ENCODE data around the gene PATJ.

PATJ gene

DNA sequence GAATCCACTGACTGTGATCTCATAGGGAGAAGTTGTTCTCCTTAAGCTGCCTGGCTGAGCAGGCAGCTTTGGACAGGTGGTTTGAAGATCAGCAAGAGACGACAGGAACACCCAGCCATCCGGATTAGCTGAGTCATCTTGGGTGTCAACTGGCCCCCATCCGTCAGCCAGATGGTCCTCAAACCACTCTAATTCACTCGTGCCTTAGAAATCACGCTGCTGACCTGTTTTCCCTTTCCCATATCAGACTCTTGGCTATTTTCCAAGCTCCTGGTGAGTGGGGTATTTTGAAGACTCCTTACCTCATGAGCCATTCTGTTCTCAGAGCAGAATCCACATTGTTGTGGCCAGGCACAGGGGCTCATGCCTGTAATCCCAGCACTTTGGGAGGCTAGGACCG lies 303.3 kb downstream of the PATJ start:
- no peak overlapping the region for H3K4me3 ChIP-seq (ENCODE audit: control insufficient read depth, low read depth, low read length)
- TF ChIP-seq, protein P1, sequence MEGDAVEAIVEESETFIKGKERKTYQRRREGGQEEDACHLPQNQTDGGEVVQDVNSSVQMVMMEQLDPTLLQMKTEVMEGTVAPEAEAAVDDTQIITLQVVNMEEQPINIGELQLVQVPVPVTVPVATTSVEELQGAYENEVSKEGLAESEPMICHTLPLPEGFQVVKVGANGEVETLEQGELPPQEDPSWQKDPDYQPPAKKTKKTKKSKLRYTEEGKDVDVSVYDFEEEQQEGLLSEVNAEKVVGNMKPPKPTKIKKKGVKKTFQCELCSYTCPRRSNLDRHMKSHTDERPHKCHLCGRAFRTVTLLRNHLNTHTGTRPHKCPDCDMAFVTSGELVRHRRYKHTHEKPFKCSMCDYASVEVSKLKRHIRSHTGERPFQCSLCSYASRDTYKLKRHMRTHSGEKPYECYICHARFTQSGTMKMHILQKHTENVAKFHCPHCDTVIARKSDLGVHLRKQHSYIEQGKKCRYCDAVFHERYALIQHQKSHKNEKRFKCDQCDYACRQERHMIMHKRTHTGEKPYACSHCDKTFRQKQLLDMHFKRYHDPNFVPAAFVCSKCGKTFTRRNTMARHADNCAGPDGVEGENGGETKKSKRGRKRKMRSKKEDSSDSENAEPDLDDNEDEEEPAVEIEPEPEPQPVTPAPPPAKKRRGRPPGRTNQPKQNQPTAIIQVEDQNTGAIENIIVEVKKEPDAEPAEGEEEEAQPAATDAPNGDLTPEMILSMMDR (IDR thresholded peaks at IDR 0.05; ENCODE audit: control insufficient read depth, insufficient read depth, low read depth, low read length, missing control alignments): no peak
- DNase-seq (ENCODE audit: low read depth): no peak

DNA sequence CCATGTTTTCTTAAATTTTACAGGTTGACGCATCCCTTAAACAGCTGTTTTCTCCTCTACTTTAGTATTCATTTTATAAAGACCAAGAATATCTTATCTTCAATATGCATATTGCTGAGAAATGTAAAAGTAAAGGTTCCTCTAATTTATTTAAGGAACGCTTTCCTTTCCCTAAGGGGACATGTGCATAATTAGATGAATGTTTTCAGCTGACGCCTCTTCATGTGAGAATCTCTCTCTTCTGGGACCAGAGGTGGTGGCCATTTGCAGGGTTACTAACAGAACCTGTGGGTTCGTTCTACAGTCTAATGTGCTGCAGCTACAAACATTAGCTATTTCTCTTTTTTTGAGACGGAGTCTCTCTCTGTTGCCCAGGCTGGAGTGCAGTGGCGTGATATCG lies 304.6 kb downstream of the PATJ start:
- no peak overlapping the region for H3K4me3 ChIP-seq (ENCODE audit: control insufficient read depth, low read depth, low read length)
- DNase-seq (ENCODE audit: low read depth): no peak
- TF ChIP-seq, protein P1 (IDR thresholded peaks at IDR 0.05; ENCODE audit: control insufficient read depth, insufficient read depth, low read depth, low read length, missing control alignments): no peak

DNA sequence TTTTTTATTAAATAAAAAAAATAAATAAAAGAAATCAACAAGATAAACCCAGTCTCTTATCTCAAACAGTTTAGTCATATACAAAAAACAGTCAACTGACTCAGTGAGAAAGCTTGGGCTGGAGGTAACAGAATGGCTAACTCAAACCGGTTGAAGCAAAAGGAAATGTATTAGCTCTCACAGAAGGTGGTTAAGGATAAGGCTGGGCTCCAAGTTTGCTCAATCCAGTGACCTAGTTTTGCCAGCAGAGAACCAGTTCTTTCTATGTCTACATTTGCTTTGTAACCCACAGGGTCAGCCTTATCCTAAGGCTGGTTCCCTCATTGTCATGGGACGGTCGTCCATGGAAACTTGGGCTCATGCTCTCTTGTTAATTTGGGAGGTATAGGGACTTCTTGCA lies 307.9 kb downstream of the PATJ start:
- peak; percentile 3 for DNase-seq (ENCODE audit: low read depth)
- H3K4me3 ChIP-seq (ENCODE audit: control insufficient read depth, low read depth, low read length): no peak overlapping the region
- TF ChIP-seq, protein P1 (IDR thresholded peaks at IDR 0.05; ENCODE audit: control insufficient read depth, insufficient read depth, low read depth, low read length, missing control alignments): no peak

DNA sequence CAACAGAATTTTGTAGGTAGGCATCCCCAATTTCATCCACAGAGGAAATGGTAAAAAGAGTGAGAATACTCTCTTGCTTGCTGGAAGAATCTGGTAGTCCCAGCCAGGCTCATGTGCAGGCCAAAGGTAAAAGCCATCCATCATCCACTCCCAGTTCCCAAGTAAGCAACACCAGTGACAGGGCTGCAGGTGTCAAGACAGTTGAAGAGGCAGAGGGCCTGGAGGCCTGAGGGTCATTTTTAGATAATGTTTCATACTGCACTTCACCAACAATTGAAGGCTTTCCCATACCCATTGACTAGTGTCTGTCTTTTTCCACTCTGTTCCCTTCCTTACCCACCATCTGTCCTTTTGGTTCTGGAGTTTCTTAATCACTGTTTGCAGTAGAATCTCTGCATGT lies 310.7 kb downstream of the PATJ start:
- no peak for DNase-seq (ENCODE audit: low read depth)
- TF ChIP-seq, protein P1 (IDR thresholded peaks at IDR 0.05; ENCODE audit: control insufficient read depth, insufficient read depth, low read depth, low read length, missing control alignments): no peak
- no peak overlapping the region for H3K4me3 ChIP-seq (ENCODE audit: control insufficient read depth, low read depth, low read length)

DNA sequence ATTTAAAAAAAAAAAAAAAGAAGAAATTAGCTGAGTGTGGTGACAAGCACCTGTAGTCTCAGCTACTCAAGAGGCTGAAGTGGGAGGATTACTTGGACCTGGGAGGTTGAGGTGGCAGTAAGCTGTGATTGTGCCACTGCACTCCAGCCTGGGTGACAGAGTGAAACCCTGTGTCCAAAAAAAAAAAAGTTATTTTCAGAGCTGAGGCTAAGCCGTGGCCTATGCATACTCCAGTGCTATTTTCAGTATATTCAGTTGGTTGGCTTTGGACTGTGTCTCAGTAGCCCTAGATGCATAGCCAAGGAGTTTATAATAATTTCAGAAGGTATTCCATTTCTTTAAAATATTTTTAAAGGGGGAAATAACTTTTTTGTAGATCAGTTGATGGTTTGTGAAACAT lies 311.9 kb downstream of the PATJ start:
- TF ChIP-seq, protein P1 (IDR thresholded peaks at IDR 0.05; ENCODE audit: control insufficient read depth, insufficient read depth, low read depth, low read length, missing control alignments): no peak
- H3K4me3 ChIP-seq (ENCODE audit: control insufficient read depth, low read depth, low read length): no peak overlapping the region
- DNase-seq (ENCODE audit: low read depth): no peak

DNA sequence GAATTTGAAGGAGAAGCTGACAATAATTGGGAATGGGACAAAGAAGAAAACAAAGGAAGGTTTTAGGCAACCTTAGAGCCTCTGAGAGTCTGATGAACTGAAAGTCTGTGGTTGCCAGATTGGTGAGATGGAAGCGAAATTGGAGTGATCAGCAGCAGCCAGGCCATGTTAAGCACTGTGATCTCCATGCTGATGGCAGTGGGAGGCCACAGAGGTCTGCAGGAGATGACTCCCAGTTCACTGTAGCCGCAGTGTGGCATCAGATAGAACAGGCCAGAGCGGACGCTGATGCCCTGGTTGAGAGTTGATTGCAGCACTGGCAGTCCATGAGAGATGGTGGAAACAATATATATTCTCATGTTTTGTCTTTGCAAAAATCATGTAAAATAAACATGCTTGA lies 314.9 kb downstream of the PATJ start:
- no peak overlapping the region for H3K4me3 ChIP-seq (ENCODE audit: control insufficient read depth, low read depth, low read length)
- no peak for DNase-seq (ENCODE audit: low read depth)
- TF ChIP-seq, protein P1 (IDR thresholded peaks at IDR 0.05; ENCODE audit: control insufficient read depth, insufficient read depth, low read depth, low read length, missing control alignments): no peak
